Glomerular visceral epithelial cell (primary cell): ENCODE measurements around the gene HAUS3.
"Not testable (repeated sequence)": the region's sequence is repeated elsewhere in the genome, so short reads cannot be mapped to it uniquely, and the experiment has no call there.

Experiments
- DNase-seq: peaks from one replicate; pipeline ENCODE4 v3.0.0-alpha.2; 2016; ENCODE audit errors: extremely low spot score

The HAUS3 gene

DNA sequence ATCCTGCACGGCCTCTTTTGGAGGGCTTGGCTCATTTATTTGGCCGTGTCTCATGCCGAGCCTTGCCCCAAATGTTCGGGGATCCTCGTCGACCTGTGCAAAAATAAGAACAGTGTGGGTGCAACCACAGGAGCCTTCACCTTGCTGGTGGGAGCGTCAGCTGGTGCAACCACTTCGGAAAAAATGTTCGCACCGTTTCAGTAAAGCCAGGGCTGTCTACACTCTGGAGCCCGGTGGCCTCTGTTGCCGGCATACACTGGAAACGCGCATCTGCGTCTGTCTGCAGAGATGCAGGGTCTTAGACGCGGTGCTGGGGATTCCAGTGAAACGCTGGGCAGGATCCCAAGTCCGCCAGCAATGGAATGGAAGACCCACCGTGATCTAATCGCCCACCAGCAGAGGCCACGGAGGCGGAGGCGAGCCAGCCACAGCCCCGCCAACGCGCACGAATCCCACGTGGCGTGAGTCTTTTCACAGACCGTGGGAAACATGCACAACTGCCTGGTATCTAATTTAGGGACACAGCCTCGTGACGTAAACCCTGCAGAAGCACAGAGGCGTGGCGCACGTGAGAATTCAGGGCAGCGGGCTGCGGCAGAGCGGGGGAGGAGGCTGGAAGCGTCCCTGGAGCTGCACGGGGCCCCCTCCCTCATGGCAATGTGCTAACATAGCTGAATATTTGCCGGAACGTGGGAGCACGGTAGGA is 33.8 kb upstream of the HAUS3 start:
- DNase-seq: no peak

DNA sequence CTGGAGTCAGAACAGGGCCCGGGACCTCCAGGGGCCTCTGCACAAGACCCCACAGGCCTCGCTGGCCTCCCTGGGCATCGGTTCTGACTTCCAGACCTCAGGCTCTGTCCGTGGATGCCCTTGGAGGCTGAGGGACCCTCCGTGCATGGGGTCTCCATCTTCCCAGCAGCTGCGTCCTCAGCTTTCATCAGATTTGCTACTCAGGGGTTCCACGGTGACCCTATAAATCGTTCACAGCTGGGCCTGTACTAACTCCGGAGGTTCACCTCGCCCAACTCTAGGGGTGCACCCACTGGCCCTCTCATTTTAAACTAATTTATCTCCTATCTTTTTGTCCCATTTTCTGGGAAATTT is 33.1 kb upstream of the HAUS3 start:
- not testable (repeated sequence) for DNase-seq

DNA sequence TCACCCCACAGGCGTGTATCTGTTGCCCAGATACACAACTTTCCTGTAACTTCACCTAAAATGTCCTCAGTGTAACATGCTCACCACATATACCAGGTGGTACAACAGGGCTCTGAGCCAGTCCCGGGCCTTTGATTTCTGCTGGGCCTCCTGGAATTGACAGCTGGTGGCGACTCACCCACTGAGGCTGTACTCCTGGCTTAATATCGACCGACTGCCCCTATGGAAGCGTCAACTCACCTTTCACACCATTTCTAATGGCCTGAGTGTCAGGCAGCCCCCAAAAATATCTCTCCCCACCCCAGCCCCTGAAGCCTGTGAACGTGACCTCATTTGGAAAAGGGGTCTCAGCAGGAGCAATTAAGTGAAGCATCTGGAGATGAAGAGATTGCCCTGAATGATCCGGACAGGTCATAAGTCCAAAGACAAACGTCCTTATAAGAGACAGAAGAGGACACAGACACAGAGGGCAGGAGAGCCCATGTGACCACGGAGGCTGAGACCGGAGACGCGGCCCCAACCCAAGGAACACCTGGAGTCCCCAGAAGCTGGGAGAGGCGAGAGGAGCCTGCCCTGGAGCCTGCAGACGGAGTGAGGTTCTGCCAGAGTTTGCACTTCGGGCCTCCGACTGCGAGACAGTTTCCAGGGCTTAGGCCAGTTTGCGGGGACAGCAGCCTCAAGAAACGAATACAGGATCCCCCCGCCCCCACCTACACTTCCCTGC is 32.6 kb upstream of the HAUS3 start:
- DNase-seq: no peak

DNA sequence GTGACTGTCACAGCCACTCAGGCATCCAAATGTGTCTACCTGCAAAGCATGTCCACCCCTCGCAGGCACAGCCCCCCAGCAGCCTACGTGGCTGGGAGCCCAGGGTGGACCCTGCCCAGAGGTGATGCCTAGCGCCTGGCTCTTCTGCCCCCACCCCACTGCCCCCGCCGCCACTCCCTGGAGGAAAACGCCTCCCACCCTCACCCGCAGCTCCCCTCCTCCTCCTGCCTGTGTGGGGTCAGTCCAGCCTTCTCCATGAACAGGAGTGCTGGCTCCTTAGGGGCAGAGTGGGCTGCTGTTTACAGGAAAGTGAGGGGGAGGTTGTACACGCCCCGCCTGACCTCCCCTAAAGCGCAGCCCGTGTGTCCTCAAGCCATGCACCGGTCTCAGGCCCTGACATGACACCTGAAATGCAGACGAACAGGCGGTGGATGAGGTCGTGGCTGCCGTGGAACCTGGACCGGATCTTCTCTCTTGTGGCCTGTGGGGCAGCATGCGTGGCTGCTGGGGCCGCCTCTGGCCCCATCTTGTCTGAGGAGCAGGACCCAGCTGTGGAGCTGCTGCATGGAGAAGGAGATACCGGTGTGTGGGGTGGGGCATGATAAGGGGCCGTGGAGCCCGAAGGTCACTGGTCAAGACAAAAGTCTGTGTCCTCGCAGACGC is 31.9 kb upstream of the HAUS3 start:
- DNase-seq: no peak

DNA sequence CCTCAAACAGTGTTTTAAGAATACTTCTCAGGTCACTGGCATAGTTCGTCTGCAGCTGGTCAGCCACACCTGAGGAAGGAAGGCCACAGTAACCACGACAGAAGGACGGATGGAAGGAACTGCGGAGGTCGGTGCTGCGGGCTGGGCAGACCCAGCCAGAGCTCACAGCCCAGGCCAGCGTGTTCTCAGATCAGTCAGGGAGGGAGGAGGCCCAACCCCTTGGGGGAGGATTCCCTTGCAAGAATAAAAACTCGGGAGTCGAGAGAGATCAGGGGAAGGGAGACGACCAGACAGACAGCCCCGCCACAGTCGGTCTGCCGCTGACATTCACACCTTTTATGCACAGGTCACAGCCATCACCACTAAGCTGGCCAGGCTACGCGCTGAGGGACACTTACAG is 31.3 kb upstream of the HAUS3 start:
- no peak for DNase-seq

DNA sequence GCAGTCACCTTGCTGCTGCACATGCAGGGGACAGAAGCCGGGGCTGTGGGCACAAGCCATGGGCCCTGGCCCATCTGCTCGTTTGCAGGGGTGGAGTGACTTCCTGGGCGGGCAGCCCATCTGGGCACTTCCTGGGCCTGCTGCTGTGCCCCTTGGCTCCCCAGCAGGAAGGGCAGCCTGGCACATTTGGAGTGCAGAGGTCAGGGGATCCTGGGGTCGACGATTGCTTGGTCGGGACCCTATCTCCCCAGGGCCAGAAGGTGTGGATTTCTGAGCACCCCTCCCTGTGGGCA is 30.9 kb upstream of the HAUS3 start:
- no peak for DNase-seq

DNA sequence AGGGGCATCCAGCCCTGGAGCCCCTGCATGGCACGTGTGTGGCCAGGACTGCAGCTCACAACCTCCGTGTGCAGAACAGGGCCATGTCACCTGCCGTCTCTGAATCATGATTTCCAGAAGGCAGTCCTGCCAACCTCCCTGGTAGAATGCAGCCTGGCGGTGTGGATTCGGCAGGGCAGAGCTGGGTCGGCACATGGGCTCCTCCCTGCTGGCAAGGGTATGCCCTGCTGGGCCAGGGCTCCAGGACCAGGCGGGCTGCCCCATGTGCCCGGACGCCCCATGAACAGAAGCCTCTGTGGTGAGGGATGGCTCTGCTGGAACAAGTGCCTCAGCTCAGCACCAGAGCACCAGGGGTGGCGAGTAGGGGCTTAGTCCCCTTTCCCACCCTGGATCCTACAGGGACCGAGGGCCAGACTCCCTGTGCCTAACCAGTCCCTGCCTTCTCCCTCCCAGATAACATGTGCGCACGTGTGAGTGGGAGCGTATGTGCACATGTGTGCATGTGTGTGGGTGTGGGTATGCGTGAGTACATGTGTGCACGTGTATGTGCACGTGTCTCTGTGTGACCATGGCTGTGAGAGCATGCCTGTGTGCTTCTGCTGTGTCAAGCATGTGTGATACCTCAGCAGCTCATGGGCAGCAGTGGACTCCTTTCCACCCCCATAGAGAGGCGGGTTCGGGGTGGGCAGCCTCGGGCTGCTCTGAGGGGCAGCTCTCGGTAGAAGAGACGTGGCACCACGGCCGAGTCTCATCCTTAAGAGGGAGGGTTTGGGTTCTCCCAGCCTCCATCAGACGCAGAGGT is 30.3 kb upstream of the HAUS3 start:
- DNase-seq: no peak

DNA sequence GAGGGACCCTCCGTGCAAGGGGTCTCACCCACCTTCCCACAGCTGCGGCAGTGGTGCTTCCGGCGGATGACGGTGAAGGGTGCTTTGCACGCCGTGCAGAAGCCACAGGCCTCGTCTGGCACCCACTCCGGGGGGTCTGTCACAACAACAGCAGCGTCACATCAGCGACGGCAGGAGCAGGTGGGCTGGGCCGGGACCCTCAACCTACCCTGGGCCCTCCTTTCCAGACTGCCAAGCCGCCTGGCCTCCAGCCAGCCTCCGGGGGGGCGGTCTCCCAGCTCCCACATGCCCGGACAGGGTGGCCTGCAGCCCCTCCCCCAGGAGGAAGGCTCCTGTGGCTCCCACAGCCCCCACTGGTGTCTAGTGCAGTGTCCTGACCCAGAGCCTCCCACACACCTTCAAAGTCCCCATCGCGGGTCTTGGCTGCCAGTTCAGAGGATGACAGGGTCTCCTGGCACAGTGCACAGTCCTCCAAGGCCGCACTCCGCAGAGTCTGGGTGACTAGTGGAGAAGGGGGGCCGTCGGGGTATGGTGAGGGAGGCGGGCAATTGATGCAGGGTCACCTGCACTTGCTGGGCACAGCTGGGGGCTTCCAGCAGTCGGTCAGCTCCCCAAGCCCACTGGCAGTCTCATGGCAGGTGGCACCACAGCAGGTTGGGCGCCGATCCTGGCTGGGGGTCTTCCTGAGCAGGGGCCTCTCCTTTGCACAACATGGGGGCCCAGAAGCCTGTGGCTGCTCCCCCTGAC is 29.5 kb upstream of the HAUS3 start:
- no peak for DNase-seq

DNA sequence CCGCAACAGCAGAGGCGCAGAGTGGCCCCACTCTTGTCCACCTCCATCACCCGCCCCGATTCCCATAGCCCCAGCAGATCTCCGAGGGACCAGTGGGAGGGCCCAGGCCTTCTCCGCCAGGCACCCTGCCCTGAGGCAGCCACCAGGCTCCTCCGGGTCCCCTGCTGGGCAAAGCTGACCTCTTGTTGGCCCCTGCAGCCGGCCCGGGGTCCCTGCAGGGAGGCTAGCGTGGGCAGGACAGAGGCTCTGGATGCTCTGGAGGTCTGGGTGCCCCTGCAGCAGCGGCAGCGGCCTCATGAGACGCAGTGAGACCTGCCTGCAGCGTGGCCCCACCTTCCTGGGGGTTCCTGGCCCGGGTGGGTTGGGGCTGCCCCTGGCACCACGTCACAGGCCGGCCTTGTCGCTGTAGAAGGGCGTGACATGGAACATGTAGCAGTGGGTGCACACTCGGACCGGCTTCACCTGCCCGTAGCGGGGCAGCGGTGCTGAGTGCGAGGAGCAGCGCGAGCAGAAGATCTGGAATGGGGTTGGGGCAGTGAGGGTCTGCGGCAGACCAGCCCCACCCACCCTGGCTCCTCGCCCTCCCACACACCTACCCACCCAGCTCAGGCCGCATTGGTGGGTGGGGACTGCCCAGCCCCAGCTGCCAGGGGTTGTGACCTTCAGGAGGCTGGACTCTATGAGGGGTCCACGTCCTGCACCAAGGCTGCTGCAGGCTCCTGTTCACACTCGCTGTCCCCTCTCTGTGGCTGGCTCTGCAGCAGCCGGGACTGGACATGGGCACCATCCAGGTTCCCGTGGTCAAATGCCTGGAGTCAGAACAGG is 28.6 kb upstream of the HAUS3 start:
- DNase-seq: no peak

DNA sequence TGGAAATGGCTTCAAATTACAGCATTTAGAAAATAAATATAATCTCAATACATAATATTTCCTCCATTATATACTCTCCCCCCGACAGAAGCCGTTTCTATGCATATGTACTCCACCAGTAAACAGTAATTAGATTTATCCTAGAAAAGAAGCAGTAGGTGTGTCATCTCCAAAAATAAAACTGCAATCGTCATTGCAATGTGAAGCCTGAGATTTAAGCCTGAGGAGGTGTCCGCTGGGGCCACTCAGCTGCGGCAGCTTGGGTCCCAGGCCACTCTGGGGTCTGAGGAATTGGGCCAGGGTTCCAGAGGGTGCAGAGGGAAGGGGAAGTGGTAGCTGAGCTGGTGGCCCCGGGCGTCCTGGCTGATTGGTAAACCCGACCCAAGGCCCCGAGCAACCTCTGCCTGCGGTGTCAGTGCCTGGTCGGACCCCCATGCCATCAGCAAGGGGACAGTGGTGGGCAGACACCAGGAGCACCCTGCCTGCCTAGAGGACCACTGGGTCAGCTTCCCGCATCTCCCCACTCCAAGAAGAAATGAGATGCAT is 27.8 kb upstream of the HAUS3 start:
- no peak for DNase-seq

DNA sequence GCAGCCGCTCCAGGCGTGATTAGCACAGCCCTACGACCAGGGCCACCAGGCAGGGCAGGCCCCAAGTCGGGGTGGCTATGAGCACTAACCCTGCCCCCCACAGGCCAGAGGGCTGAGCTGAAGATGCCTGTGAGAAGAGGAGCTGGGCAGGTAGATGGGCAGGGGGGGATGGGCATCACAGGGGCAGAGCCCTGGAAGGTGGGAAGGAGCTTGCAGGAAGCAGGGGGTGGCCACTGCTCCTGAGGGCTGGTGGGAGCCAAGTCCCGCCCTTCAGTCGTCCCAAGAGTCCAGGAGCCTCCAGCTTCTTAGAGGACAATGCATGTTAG is 27.2 kb upstream of the HAUS3 start:
- DNase-seq: no peak

DNA sequence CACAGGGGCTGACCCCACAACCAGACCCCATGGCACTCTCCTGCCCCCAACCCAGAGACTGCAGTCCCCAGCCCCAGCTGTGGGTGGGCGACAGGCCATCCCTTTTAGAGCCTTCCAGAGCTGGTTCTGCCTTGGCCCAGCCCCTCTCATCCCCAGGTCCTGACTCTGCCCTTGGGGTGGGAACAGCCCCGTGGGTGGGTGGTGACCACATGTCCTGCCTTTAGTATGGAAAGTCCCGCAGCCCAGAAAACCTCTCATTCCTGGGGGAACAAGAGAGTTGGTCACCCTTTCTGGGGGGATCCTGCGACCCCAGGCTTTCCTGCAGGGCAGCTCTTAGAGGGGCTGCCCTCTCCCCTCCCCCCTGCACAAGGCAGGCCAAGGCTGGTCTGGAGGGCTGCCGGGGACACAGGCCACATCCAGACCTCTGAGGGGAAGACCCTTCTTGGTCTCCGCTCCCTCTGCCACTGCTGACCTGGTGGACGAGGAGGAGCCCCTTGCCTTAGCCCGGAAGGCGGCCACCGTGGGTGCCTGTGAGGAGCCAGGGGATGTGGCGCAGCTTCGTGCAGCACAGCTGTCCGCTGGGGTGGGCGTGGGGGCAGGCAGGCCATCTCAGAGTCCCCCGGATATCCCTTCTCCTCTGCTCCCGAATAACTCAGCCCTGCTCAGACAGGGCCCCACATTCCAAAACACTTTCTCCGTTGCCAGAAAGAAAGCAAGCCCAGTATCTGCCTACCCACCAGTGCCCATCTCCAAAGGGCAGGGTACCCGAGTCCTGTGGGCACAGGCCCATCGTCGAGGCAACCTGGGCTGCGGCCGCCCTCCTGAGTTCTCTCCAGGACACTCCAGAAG is 26.7 kb upstream of the HAUS3 start:
- no peak for DNase-seq

DNA sequence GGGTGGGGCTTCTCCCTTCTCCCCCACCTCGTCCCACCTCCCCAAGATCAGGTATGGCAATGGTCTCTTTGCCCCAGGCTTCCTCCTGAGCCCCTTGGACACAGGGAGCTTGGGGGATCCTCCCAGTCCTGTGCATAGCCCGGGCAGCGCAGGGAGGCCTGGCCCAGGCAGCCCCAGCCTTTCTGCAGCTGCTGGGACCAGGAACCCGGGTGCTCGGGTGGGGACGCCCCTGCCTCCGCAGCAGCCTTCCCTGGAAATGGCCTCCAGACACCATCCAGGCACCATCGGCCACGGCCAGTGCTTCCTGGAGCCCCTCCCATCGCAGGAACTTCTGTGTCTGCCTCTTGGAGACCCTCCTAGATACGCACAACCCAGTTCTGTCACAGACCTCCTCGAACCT is 25.9 kb upstream of the HAUS3 start:
- no peak for DNase-seq

DNA sequence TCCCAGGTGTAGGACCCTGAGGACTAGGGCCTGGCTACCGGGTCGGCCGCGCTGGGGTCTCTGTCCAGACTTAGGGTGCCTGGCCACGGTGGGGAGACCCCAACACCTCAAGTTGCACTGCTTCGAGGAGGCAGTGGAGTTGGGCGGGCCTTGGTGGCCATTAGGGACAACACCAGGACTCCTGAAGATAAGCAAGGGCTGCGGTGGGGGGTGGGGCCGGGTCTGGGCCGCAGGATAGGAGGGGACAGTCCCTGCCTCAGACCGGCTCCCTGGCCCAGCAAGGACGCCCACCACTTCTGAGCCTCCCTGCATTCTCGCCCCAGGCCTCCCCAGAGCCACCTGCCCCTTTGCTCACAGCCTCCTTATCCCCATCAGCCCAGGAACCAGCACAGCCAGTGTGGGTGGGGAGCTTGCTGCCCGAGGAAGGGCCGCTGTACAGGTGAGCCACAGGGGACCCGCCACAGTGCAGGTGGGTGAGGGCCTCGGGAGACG is 25.4 kb upstream of the HAUS3 start:
- DNase-seq: no peak

DNA sequence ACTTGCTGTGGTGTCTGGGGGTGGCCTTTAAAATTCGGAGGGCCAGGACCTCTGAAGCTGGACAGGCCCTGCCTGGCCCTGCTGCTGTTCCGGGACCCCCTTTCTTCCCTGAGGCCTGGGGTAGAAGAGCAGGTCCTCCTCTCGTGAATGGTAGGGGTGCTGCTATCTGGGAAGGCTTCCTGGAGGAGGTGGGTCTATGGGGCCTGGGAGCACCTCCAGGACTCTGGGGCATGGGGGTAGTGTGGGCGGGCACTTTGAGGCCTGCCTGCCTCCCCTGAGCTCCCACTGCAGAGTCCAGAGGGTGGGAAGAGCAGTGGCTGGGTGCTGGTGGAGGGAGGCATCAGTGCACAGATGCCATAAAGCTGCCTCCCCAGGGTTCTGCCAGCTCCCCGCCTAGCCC is 24.9 kb upstream of the HAUS3 start:
- DNase-seq: no peak

DNA sequence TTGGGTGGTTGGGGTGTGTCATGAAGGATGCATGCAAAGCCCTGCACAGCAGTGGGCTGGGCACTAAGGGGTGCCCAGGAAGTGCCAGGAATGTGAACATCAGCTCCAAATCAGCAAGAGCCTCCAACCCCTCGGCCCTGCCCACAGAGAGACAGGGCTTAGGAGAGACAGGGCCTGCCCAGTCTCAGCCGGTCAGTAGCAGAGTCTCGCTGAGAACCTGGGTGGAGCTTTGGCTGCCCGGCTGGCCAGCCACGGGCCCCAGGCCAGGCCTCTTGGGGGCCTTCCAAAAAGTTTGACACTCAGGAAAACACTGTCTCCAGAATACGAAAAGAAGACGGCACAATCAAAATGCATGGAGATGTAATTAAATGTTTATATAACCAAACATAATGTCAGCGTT is 24.3 kb upstream of the HAUS3 start:
- no peak for DNase-seq

DNA sequence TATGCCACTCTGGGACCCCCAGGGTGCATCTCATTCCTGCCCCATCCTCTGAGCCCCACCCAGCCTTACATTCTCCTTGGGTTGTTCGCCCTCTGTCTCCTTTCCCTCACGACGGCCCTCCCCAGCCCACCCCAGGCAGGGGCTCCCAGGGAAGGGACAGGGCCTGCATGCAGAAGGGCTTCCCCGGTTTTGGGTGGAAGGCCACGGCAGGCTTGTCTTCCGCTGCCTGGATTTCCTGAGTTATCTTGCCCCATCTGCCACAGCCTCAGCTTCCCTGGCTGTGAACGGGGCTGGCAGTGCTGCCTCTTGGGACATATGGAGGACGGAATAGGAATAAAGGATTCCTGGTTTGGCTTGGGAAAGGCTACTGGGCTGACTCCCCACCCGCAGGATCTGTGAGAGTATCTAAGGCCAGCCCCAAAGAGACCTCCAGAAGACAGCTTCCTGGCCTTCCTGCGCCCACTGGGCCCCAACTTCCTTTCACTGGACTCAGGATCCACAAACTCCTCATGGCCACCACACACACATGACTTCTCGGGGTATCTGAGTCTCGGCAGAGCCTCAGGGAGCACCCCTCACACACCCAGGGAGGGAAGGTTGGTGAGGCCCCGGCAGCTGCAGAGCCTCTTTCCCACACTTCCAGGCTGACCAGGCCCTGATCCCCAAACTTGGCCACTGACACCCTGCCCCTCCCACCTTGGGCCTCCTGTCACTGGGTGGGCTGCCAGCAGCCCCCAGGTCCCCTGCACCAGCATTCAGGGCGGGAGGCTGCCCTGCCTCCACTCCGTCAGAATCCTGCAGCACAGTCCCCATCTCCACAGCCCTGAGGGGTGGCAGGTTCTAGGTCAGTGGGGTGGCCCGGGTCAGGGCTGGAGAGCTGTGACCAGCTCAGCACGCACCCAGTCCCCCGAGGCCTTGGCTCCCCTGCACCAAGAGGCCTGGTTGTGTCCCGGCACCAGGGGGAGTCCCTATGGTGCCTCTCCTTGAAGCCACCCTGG is 23.5 kb upstream of the HAUS3 start:
- DNase-seq: no peak

DNA sequence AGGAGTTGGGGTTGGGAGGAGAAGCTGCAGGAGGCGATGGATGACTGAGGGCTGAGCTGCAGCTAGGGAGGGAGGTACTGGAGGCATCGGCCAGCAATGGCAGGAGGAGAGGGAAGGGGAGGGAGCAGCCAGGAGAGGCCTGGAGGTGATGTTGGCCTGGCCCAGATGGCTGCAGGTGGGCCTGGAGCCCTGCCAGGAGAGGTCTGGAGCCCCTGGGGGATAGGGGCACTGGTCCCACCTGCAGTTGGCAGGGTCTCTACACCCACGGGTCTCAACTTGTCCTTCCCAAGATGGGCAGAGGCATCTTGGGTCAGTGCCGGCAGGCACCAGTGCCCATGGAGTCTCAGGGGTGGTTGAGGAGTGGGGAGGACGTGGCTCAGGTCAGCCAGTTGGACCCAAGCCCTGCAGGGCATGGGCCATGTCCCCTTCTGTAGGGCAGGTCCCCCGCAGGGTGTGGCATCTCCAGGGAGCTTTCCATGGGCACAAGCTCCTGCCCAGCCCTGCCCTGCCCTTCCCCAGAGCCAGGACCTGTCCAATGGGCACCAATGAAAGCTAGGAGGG is 22.6 kb upstream of the HAUS3 start:
- DNase-seq: no peak
